GM19193 (cell line): ENCODE measurements around the gene NHEJ1.

Experiments used
- POLR2A ChIP-seq: IDR thresholded peaks from 4 replicates; pipeline ENCODE4 v1.6.1; 2011; ENCODE audit not compliant: insufficient read depth, insufficient read length; ENCODE audit errors: extremely low read depth

NHEJ1 gene

GRCh38 chr2:219027511-219028055 lies 133.0 kb downstream of the NHEJ1 start:
- TF ChIP-seq POLR2A, result no peak

GRCh38 chr2:219026946-219027345 lies 133.7 kb downstream of the NHEJ1 start:
- TF ChIP-seq POLR2A, result no peak

- no peak for TF ChIP-seq POLR2A
These were observed 134.7 kb downstream of the NHEJ1 start for GRCh38 chr2:219025637-219026585.
